ENCODE results near the gene CYB5D1.

The CYB5D1 gene

DNA sequence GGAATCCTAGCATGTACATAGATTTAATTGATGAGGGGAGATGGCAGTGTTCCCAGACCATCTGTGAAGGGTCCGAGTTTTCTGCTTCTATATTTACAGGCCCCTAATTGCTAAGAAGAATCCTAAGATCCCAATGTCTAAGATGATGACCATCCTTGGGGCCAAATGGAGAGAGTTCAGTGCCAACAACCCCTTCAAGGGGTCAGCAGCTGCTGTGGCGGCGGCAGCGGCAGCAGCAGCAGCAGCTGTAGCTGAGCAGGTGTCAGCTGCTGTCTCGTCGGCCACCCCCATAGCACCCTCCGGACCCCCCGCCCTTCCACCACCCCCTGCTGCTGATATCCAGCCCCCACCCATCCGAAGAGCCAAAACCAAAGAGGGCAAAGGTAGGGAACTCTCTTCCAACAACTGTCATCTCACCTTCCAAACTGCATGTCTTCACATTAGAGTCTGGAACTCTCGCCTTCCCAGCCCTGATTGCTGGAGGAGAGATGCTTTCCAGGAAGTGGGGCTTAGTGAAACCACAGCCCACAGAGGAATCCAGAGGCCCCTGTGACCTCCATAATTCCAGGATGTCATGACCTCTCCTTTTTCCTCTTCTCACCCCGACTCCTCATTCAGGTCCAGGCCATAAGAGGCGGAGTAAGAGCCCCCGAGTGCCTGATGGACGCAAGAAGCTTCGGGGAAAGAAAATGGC is 35.5 kb downstream of the CYB5D1 start:
- no peak for TF ChIP-seq CTCF (IDR thresholded peaks at IDR 0.05; ENCODE audit: insufficient read depth, low read length, missing control alignments)
- ChIA-PET POLR2A (no interaction called here), CTCF (interaction anchor here (0.6 to 2.0 kb wide), 5 partner anchors 10 to 96 kb away, joined by 3 to 6 read pairs (median 3); no protein-coding TSS in a partner anchor)

GRCh38 chr17:7894226-7894625 is 36.4 kb downstream of the CYB5D1 start:
- POLR2A ChIA-PET: no interaction called here
- TF ChIP-seq CTCF (IDR thresholded peaks at IDR 0.05; ENCODE audit: insufficient read depth, low read length, missing control alignments): no peak
- CTCF ChIA-PET: interaction anchor here (1.0 to 1.7 kb wide), 6 partner anchors 18 to 151 kb away, joined by 3 to 14 read pairs (median 5); no protein-coding TSS in a partner anchor
- DNase-seq (ENCODE audit: low read depth, low spot score): no peak
- H3K4me3 ChIP-seq (ENCODE audit: low read depth, low read length): no peak overlapping the region

More for the DNA sequence above, 35.5 kb downstream of the CYB5D1 start:
- no peak overlapping the region for H3K4me3 ChIP-seq (ENCODE audit: low read depth, low read length)
- no peak for DNase-seq (ENCODE audit: low read depth, low spot score)

- no peak overlapping the region for H3K4me3 ChIP-seq (ENCODE audit: low read depth, low read length)
- no peak for DNase-seq (ENCODE audit: low read depth, low spot score)
- CTCF ChIA-PET: interaction anchor here (0.9 to 1.7 kb wide), 6 partner anchors 18 to 151 kb away, joined by 3 to 14 read pairs (median 5); no protein-coding TSS in a partner anchor
- POLR2A ChIA-PET: no interaction called here
- no peak for TF ChIP-seq CTCF (IDR thresholded peaks at IDR 0.05; ENCODE audit: insufficient read depth, low read length, missing control alignments)
Measured at GRCh38 chr17:7894866-7895265, 37.1 kb downstream of the CYB5D1 start.

- TF ChIP-seq CTCF (IDR thresholded peaks at IDR 0.05; ENCODE audit: insufficient read depth, low read length, missing control alignments): no peak
- POLR2A ChIA-PET: no interaction called here
- DNase-seq (ENCODE audit: low read depth, low spot score): no peak
- CTCF ChIA-PET: interaction anchor here (0.7 to 24.3 kb wide), 14 partner anchors 8 to 153 kb away, joined by 3 to 499 read pairs (median 10); partner anchors contain the start of genes CHD3, CYB5D1, KCNAB3 and NAA38
- H3K4me3 ChIP-seq (ENCODE audit: low read depth, low read length): no peak overlapping the region
Measured at GRCh38 chr17:7897090-7897489, 39.3 kb downstream of the CYB5D1 start.

DNA sequence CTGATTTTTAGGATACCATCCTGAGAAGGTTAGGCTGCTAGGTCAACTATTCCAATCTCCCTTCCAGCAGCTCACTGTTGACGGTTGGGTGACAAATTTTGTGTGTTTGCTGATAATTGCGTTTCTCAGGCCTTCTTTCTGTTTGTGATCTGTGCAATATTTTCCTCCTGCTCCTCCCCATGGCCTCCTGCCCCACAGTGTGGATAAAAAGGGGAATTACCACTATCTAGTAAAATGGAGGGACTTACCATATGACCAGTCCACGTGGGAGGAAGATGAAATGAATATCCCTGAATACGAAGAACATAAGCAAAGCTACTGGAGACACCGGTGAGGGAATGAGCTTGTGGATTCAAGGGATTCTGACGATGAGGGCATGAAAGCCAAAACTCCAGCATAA is 40.0 kb downstream of the CYB5D1 start:
- H3K4me3 ChIP-seq (ENCODE audit: low read depth, low read length): no peak overlapping the region
- DNase-seq (ENCODE audit: low read depth, low spot score): no peak
- ChIA-PET CTCF (interaction anchor here (0.7 to 24.3 kb wide), 20 partner anchors 8 to 154 kb away, joined by 3 to 499 read pairs (median 5); partner anchors contain the start of genes CHD3, CYB5D1, KCNAB3 and KDM6B), POLR2A (no interaction called here)
- peak; percentile 44 for TF ChIP-seq CTCF (IDR thresholded peaks at IDR 0.05; ENCODE audit: insufficient read depth, low read length, missing control alignments)

Measured in AG04449 (cell line).